GM13977 (cell line): ENCODE measurements around the gene RBL1.
A peak's percentile ranks its signal among the peaks of the same experiment; 100 is the strongest.

Experiments used
- DNase-seq: peaks from one replicate; pipeline ENCODE4 v3.0.0; 2012; ENCODE audit warnings: low spot score
- in situ Hi-C: fragments of 300-500 bp; cut with MboI; formaldehyde crosslinking; loops from one replicate; pipeline ENCODE4 v1.12.0; 2022; ENCODE audit warnings: low sequenced_read_pairs, low pct_unique_long_range_greater_than_20kb, mixed read lengths, inconsistent platforms; ENCODE audit not compliant: unreplicated experiment
- TF ChIP-seq, protein P1 (sequence below): IDR thresholded peaks from 2 replicates; pipeline ENCODE4 v1.5.1; 2012; ENCODE audit warnings: mild to moderate bottlenecking, control low read depth; ENCODE audit not compliant: insufficient read depth; ENCODE audit errors: extremely low read depth, missing control alignments

The RBL1 gene

DNA sequence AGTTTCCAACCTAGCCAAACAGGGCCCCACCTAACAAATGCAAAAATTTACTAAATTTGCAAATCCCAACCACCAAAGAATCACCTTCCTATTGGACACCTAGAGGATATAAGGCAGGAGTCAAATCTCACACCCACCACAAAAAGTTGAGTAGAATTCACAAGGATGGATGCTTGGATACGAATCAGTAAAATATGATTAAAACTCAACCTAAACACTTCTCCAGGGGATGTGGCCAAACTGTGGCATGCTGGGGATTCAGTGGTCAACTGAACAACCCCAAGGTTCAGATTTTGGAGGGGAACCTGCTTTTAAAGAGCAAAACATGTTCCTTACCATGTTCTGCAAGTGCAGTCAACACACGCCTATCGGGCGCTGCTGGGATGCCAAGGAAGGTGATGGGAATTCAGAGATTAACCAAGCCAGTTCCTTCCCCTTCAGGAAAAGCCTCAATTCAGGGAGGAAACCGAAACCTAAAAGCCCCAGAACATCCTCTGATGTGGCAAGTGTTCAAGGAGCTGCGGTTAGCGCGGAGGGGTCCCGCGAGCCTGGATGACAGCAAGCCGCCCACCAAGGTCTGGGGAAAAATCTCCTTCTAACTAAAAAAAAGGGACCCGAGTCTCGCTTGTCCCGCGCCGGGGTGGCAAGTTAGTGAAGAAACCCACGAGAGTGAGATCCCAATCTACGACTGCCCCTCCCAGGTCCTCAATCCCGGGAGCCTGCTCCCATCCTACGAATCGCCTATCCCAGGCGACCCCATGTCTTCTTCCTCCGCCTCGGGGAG, 145.2 kb downstream of the RBL1 start:
- TF ChIP-seq, protein P1, sequence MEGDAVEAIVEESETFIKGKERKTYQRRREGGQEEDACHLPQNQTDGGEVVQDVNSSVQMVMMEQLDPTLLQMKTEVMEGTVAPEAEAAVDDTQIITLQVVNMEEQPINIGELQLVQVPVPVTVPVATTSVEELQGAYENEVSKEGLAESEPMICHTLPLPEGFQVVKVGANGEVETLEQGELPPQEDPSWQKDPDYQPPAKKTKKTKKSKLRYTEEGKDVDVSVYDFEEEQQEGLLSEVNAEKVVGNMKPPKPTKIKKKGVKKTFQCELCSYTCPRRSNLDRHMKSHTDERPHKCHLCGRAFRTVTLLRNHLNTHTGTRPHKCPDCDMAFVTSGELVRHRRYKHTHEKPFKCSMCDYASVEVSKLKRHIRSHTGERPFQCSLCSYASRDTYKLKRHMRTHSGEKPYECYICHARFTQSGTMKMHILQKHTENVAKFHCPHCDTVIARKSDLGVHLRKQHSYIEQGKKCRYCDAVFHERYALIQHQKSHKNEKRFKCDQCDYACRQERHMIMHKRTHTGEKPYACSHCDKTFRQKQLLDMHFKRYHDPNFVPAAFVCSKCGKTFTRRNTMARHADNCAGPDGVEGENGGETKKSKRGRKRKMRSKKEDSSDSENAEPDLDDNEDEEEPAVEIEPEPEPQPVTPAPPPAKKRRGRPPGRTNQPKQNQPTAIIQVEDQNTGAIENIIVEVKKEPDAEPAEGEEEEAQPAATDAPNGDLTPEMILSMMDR = no peak
- peak; percentile 24 for DNase-seq
- in situ Hi-C loops = no loop called here
